GM23248 (cell line): ENCODE measurements around the gene PEPD.

ENCODE experiments used
- EZH2 ChIP-seq: fragments of 200-600 bp; sonication (generic); IDR thresholded peaks from 2 replicates; pipeline ENCODE4 v1.6.1; 2018; ENCODE audit warnings: antibody characterized with exemption, mild to moderate bottlenecking; ENCODE audit not compliant: insufficient read depth, poor library complexity, severe bottlenecking
- EZH2phosphoT487 ChIP-seq: fragments of 200-600 bp; sonication (generic); IDR thresholded peaks from 2 replicates; pipeline ENCODE4 v1.6.1; 2018; ENCODE audit warnings: antibody characterized with exemption, moderate library complexity, mild to moderate bottlenecking, low read depth; ENCODE audit not compliant: insufficient read depth

DNA sequence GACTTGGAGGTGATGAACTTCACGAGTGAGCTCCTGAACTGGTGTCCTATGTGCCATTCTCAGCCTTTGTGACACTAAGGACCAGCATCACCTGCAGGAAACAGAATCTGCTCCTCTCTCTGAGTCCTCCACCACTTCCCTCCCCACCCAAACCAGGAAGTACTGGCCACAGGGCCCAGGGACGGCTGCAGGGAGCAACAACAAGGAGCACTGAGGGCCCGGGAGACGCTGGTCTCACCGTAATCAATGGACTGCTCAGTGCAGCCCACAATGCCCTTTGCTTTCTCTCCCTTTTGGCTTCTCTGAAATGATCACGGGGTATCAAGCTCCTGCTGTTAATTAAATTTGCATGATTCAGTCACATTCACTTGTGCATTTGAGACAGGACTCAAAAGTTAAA, 18.6 kb downstream of the PEPD start:
- TF ChIP-seq EZH2 (no peak), EZH2phosphoT487 (no peak)
